Pancreas (tissue), 10 donors: ENCODE measurements around the gene PPP1R37. TPM values are rescaled to one million over a fixed set of nuclear protein-coding genes. Genes with fewer than 3 reads are reported as not detected.

Experiments used
- ATAC-seq, 4 donors: fragments of 200-7000 bp; cut with Tn5 transposase; one replicate each; pipeline versions ENCODE4 v1.8.0 to v1.9.1; 2020; ENCODE audit warnings: mild to moderate bottlenecking in 4 of 4, moderate library complexity in 4 of 4
- DNase-seq, 6 donors: peaks; one replicate each; pipeline ENCODE4 v3.0.0-alpha.2; 2020
- FAIRE-seq: peaks from 2 replicates; lab custom pipeline; 2012; peaks lifted over from hg19 to GRCh38; lab: Jason Lieb, UNC
- H3K27ac ChIP-seq, 4 donors: fragments of 200-600 bp; sonication (generic); 1 replicate in 3 of 4; 2 replicates in 1 of 4; pipeline versions ENCODE4 v1.5.0 to v1.8.0; 2020
- H3K27me3 ChIP-seq, 4 donors: fragments of 200-600 bp; one replicate each; pipeline ENCODE4 v1.8.0; 2021
- H3K36me3 ChIP-seq, 3 donors: fragments of 200-600 bp; sonication (generic) in 1 of 3; one replicate each; pipeline versions ENCODE4 v1.5.0 to v1.8.0; 2020 to 2021
- H3K4me1 ChIP-seq, 3 donors: fragments of 200-600 bp; one replicate each; pipeline ENCODE4 v1.8.0; 2021
- H3K4me3 ChIP-seq, 4 donors: fragments of 200-600 bp; sonication (generic) in 2 of 4; one replicate each; pipeline versions ENCODE4 v1.5.0 to v1.8.0; 2020 to 2021
- H3K9me3 ChIP-seq, 4 donors: fragments of 200-600 bp; one replicate each; pipeline ENCODE4 v1.8.0; 2021
- WGBS, 2 donors: extraction: QIAGEN DNeasy Blood & Tissue Kit; methylation state at CpG; one replicate each; pipeline ENCODE4 v1.1.7; 2013; 5-methylcytosine and 5-hydroxymethylcytosine counted together
- intact Hi-C, 3 donors: fragments of 100-400 bp; cut with DNase I; formaldehyde crosslinking; loops; one replicate each; pipeline versions ENCODE4 v1.11.1 to v1.14.2; 2022
- polyA plus RNA-seq, 2 donors: library from polyadenylated mRNA; stranded (reverse); fragments of 200-250 nt; gene quantifications; one replicate each; pipeline ENCODE4 v1.2.3, GENCODE V29; 2013
- total RNA-seq, 6 donors: library from RNA; stranded (reverse); fragmentation: NEBNext Ultra II Directional in 4 of 6; extraction: Animal tissue kit (Norgen Biotek cat#: 25700) in 4 of 6; gene quantifications; one replicate each; pipeline versions ENCODE4 v1.2.1 to v1.2.4, GENCODE V29; 2021 to 2023
- TF ChIP-seq, protein P1 (sequence below), 4 donors: fragments of 200-600 bp; sonication (generic) in 3 of 4; IDR thresholded peaks; one replicate each; pipeline versions ENCODE4 v1.5.0 to v1.8.0; 2021; ENCODE audit warnings: antibody characterized with exemption in 4 of 4
- donor health status: healthy with polysubstance abuse.
- donor health status: DM: no; HTN: no; CAD: no; lungs with moderate emphysema.
- donor health status: DM: no; HTN: no; CAD: no.
- donor health status: control.
- donor health status: control.
- donor health status: Bipolar disorder and iron deficiency.
- donor health status: DM: yes; HTN: yes; CAD: no.
- donor health status: DM: no; HTN: no; CAD: no.
- donor health status: DM: no; HTN: no; CAD: no.
- donor health status: DM: yes; HTN: yes; CAD: no.

PPP1R37 gene
- total and polyA plus RNA-seq, 8 donors: 13.0 to 57.4 (median 15.3) TPM

DNA sequence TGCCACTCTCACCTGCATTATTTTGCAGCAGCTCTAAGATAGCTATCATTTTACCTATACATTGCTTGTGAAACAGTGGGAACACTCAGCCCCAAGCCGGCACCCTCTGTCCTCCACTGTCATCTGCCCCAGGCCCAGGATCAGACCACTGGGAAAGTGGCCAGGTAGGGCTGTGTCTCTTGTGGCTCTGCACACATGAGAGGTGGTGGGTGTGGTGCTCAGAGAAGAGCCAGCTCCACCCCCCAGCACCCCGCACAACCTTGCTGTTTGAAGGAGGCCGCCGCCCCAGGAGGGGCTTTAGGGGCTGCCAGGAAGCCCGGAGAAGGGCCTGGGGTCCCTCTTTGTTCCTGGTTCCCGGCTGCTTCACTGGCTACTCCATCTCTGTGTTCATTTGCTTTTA is 26.6 kb downstream of the PPP1R37 start:
- TF ChIP-seq, protein P1, sequence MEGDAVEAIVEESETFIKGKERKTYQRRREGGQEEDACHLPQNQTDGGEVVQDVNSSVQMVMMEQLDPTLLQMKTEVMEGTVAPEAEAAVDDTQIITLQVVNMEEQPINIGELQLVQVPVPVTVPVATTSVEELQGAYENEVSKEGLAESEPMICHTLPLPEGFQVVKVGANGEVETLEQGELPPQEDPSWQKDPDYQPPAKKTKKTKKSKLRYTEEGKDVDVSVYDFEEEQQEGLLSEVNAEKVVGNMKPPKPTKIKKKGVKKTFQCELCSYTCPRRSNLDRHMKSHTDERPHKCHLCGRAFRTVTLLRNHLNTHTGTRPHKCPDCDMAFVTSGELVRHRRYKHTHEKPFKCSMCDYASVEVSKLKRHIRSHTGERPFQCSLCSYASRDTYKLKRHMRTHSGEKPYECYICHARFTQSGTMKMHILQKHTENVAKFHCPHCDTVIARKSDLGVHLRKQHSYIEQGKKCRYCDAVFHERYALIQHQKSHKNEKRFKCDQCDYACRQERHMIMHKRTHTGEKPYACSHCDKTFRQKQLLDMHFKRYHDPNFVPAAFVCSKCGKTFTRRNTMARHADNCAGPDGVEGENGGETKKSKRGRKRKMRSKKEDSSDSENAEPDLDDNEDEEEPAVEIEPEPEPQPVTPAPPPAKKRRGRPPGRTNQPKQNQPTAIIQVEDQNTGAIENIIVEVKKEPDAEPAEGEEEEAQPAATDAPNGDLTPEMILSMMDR (IDR thresholded peaks at IDR 0.05): no peak
- Histone ChIP-seq H3K27me3 (no peaks in the 10 kb centered on the region), H3K27ac (no peak overlapping the region), H3K4me3 (no peak overlapping the region), H3K9me3 (no peaks in the 10 kb centered on the region), H3K36me3 (no peaks in the 10 kb centered on the region), H3K4me1 (peaks cover 0 to 9% (median 6%) of the 10 kb centered on the region in 3 donors)
- no peak for FAIRE-seq
- intact Hi-C loops: no loop called here
- ATAC-seq: no peak
- DNase-seq: no peak
- WGBS, 2 donors: 90 to 91% methylated on average over 6 of the region's 6 CpGs

DNA sequence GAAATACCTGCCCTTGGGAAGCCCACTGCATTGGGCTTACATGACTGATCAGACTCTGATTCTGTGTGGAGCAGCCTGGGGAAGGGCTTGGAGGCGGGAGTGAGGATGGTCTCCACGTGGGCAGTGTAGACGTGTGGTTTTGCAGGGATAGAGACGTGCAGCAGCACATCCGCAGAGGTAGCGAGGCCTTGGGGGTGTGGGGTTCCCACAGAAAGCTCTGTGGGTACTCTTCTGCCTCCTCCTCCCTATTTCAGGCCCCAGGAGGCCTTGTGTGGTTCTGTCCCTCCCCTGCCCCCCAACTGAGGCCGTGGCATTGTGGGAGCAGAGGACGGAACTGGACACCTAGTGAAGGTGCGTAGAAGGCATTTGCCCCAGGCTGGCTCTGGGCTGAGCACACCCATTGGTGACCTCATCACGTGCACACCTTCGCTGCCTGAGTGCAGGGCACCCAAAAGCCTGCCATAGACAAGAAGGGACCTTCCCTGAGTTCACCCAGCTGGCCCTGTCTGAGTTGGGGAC is 28.9 kb downstream of the PPP1R37 start:
- Histone ChIP-seq H3K9me3 (no peaks in the 10 kb centered on the region), H3K27ac (no peak overlapping the region), H3K4me1 (peaks cover 0 to 9% (median 6%) of the 10 kb centered on the region in 3 donors), H3K36me3 (no peaks in the 10 kb centered on the region), H3K4me3 (no peak overlapping the region), H3K27me3 (no peaks in the 10 kb centered on the region)
- DNase-seq (no peak), FAIRE-seq (no peak), ATAC-seq (no peak)
- TF ChIP-seq, protein P1 (IDR thresholded peaks at IDR 0.05): no peak
- intact Hi-C loops: no loop called here
- WGBS, 2 donors: 86 to 89% methylated on average over 11 of the region's 11 CpGs

DNA sequence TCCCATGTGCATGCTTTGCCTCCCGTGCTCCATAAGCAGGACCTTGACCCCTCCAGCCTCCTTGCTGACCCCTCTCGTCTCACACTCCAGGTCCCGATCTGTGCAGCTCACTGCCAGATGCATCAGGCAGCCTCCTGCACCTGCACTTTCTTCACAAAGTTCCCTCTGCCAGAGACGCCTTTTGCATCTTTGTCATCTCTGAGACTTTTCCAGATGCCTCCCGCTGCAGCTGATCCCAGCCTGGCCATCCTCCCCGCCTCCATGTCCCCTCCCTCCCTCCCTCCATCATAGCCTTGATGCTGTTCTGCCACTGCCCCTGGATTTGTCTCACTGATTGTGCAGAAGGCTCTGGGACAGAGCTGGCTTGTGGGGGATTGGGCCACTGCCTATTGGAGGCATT is 29.9 kb downstream of the PPP1R37 start:
- intact Hi-C loops: no loop called here
- ATAC-seq (no peak), FAIRE-seq (no peak), DNase-seq (no peak)
- WGBS, 2 donors: 74 to 77% methylated on average over 6 of the region's 6 CpGs
- H3K9me3 ChIP-seq: no peaks in the 10 kb centered on the region
- TF ChIP-seq, protein P1 (IDR thresholded peaks at IDR 0.05): no peak
- no peak overlapping the region for H3K4me3 ChIP-seq
- peaks cover 0 to 3% (median 0%) of the 10 kb centered on the region in 3 donors for H3K4me1 ChIP-seq
- no peaks in the 10 kb centered on the region for H3K27me3 ChIP-seq
- no peak overlapping the region for H3K27ac ChIP-seq
- H3K36me3 ChIP-seq: no peaks in the 10 kb centered on the region

DNA sequence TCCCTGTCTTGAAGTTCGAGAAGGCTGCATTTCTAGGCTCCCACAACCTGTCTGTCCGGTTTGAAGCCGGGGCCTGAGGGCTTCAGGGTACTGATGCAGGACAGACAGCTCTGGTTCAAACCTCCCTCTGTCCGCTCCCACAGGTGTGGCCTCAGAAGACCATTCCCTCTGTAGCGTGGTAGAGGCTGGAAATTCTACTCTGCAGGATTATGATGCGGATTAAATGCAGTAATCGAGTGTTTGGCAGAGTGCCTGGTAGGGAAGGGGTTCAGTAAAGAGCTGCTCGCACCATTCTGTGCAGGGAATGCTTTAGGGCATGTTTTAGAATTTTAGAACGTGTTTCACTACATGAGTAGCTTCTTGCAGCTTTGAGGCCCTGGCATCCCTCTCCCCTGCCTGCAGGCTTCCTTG is 30.5 kb downstream of the PPP1R37 start:
- H3K4me1 ChIP-seq: no peaks in the 10 kb centered on the region
- no peak for FAIRE-seq
- no peak overlapping the region for H3K27ac ChIP-seq
- no peak for ATAC-seq
- H3K36me3 ChIP-seq: no peaks in the 10 kb centered on the region
- no peaks in the 10 kb centered on the region for H3K9me3 ChIP-seq
- TF ChIP-seq, protein P1 (IDR thresholded peaks at IDR 0.05): no peak
- no peaks in the 10 kb centered on the region for H3K27me3 ChIP-seq
- 63% methylated on average over 9 of the region's 9 CpGs for WGBS, 2 donors
- no peak overlapping the region for H3K4me3 ChIP-seq
- intact Hi-C loops: no loop called here
- DNase-seq: no peak

DNA sequence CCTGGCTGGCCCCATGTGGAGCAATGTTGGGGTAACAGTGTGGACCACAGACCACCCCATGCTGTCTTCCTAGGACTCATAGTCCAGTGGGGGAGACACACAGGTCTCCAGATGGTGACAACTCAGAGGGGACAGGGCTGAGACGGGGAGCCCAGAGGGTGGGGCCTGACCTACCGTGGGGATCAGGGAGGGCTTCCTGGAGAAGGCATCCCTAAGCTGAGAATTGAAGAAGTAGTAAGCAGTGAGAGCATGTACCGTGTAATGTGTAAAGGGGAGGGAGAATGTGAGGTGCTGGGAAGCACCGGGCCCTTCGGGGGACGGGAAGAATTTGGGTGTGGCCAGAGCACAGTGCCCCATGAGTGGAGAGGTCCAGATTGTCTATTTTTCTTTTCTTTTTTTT is 31.0 kb downstream of the PPP1R37 start:
- ATAC-seq: no peak
- Histone ChIP-seq H3K9me3 (no peaks in the 10 kb centered on the region), H3K27ac (no peak overlapping the region), H3K4me1 (no peaks in the 10 kb centered on the region), H3K36me3 (no peaks in the 10 kb centered on the region), H3K27me3 (no peaks in the 10 kb centered on the region), H3K4me3 (no peak overlapping the region)
- no peak for DNase-seq
- TF ChIP-seq, protein P1 (IDR thresholded peaks at IDR 0.05): no peak
- 79 to 94% methylated on average over 6 of the region's 6 CpGs for WGBS, 2 donors
- no peak for FAIRE-seq
- intact Hi-C loops: no loop called here
